Measurements from ENCODE around the gene RNF2.

RNF2 gene

DNA sequence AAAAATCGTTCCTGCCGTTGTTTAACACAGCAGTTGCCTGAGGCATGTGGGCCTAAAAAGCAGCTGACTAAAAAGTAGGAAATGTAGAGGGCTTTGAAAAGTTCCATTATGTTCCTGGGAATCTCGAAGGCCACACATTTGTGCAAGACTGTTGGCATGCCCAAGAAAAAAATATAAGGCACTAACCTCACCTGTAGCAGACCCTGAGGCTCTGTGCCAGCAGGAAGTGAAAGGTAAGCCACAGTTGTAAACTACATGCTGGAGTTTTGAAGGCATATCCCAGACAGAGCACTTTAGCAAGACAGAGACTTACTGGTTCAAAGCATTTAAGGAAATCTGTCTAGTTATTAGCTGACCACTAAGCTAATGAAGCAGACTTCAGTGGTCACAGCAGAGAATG, 58.7 kb downstream of the RNF2 start:
- DNase-seq: no peak

DNA sequence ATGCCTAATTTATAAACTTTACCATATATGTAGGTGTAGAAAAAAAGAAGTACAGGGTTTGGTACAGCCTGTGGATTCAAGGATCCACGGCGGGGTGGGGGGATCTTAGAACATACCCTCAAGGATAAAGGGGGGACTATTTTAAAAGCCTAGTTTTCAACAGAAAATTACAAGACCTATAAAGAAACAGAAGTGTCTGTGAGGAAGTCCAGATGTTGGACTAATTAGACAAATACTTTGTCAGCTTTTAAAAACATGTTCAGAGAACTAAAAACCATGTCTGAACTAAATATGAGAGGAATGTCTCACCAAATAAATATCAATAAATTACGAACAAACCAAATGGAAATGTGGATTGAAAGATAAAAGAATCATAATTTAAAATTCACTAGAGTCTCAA, 59.8 kb downstream of the RNF2 start:
- DNase-seq: no peak

DNA sequence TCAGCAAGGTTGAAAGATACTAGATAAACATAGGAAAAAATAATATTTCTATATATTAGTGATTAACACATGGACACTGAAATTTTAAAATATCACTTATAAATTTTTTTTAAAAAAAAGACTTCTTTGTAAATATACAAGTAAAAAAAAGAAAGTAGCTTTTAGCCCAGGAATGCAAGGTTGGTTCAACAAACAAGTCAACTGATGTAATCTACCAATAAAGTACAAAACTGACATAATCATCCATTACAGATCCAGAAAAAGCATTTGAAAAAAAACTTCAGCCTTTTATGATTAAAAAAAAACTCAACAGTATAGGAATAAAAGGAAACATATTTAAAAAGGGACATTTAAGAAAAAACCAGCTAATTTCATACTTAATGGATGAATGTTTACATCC, 63.0 kb downstream of the RNF2 start:
- no peak for DNase-seq

DNA sequence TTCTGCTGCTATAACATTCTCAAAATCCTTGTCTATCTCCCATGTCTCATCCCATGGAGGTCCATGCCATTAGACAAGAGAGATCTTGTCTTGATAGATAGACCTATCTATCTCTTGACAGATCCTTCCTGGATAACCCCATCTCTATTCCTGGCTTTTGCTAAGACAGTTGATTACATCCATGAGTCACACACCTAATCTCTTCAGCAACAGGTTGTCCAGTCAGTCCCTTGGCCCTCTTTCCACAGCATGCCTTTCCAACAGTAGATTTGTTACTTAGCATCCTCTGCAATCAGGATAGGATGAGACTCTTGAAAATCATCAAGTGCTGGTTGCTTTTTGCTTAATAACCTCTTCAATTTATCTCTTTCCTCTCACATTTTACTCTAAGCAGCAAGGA, 64.8 kb downstream of the RNF2 start:
- DNase-seq: no peak

DNA sequence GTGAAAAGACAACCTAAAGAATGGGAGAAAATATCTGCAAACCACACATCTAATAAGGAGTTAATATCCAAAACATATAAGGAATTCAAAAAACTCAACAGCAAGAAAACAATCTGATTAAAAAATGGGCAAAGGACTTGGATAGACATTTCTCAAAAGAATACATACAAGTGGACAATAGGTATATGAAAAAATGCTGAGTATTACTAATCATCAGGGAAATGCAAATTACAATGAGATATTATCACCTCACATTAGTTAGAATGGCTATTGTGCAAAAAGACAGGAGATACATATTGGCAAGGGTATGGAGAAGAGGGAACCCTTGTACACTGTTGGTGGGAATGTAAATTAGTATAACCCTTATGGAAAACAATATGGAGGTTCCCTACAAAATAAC, 66.5 kb downstream of the RNF2 start:
- no peak for DNase-seq

DNA sequence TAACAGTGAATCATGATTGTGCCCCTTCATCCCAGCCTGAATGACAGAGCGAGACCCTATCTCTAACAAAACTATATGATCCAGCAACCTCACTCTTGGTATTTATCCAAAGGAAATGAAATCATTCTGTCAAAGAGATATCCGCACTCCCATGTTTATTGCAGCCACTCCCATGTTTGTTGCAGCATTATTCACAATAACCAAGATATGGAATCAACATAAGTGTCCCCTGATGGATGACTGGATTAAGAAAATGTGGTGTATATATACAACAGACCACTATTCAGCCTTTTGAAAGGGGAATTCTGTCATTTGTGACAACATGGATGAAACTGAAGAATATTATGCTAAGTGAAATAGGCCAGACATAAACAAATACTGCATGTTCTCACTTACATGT, 67.0 kb downstream of the RNF2 start:
- no peak for DNase-seq

DNA sequence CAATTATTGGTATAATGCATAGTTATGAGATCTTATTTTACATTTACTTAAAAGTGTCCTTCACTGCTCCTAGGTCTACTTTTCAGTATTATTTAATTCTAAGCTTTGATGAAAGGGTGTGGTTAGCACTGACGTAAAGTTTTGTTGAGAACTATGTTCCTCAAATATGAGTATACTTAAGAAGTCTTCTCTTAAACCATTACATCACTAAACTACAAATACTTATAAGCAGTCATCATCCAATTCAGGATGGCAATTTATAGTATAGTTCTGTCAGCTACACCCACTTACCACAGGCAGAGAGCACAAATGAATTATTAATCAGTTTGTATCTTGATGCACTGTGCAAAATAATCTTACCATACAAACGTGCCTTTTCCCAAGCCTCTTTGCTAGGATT, 84.3 kb downstream of the RNF2 start:
- DNase-seq: no peak

DNA sequence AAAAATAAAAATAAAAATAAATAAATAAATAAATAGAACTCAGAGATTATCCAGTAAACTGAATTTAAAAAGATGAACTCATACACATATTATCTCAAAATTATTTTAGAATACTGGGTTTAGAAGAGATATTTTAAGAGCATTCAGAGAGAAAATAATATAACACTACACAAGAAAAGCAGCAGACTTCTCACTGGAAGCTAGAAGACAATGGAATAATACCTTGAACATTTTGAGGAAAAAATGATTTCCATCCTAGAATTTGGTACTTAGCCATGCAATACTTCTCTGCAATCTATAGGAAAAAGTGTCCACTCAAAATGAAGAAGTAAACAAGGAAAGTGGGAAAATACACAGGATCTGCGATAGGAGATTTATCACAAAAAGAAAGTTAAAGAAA, 87.2 kb downstream of the RNF2 start:
- DNase-seq: no peak

DNA sequence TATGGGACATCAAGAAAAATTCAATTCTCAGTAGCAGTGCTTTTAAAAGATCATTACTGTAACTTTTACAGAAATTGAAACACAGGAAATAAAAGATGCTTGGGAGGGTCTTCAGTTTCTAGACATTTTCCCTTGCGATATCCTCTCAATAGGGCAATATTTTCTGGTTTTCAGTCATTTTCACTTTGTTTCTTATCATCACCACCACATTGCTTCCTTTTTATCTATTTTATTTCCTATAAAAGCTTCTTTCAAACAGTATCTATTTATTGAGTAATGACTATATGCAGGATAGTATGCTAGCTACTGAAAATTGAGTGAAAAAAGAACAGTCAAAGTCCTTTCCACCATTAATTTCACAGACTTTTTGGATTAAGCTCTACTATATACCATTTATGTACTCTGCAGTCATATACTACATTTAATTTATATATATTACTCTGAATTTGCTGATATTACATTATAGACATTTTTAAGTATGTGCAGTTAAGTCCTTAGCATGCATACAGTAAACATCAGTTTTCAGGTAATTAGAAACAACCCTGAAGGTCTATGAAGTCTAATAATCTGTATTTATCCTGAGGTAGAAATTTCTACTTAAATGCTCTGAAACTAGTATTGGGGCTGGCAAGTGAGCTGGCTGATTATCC, 92.7 kb downstream of the RNF2 start:
- no peak for DNase-seq

DNA sequence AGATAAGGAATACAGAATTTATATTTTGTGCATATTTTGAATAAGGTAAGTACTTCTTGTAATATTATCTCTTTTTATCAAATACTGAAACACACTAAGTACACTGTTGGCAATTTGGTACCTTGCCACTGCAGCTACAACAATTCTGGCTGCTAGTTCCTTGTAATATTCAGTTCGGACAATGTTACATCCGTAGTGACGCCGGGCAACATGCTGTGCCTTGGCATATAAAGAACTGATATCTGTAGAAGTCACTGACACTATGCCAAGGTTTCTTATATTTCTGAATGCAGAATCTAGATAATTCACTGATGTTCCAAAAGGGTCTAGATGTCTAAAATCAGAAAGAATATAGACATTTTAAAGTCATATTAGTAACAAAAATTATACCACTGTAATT, 93.9 kb downstream of the RNF2 start:
- DNase-seq: no peak

DNA sequence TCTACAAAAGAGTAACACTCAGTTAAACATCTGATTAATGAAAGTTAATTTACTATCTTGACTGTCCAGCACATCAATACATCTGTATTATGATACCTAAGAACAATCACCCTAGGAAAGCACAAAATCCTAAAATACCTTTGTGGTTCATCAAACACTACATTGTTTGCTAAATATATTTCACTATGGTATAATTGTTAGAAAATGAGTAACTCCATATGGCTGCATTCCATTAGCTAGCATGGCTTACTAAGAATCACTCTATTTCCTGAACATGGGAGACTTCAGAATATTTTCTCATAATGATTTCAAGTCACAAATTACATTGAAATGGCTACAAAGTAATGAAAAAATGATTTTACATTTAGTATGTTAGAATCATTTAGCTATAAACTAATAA, 98.9 kb downstream of the RNF2 start:
- peak in 1 of 2 experiments; percentile 9 for DNase-seq

DNA sequence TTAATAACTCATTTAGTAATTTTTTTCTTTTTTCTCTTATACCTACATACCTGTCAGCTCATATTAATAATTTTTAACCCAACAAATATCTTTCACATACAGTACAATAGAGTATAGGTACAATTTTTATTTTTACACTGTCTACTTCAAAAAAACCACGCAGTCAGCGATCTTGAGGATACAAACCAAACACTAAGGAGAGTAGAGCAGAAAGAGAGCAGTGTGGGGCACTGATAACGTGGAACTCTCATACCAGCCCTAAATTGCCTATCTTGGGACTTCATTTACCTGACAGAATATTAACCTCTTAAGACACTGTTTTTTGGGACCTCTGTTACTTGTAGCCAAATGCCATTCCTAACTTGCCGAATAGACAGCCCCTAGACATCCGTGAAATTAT, 105.9 kb downstream of the RNF2 start:
- no peak for DNase-seq

Measured in SW 1271 (cell line).